H1 (cell line): ENCODE results near the gene MCM7. TPM values are rescaled to one million over a fixed set of nuclear protein-coding genes. Genes with fewer than 3 reads are reported as not detected.

Experiments used
- SIN3A ChIP-seq, 2 experiments: IDR thresholded peaks in 1 of 2; conservative IDR thresholded peaks in 1 of 2; 2 replicates each; pipeline ENCODE4 v1.6.1; 2011 to 2012; ENCODE audit warnings: low read length in 2 of 2, improper control_type of control experiment in 1 of 2, low read depth in 1 of 2, mild to moderate bottlenecking in 1 of 2
- polyA plus RNA-seq, 7 experiments: library from polyadenylated mRNA; depleted of rRNA in 3 of 7; stranded (reverse) in 5 of 7; unstranded in 2 of 7; fragments of >200 nt in 5 of 7; fragments of 200-250 nt in 2 of 7; gene quantifications; 1 replicate in 5 of 7; 2 replicates in 1 of 7; 4 replicates in 1 of 7; pipeline versions ENCODE4 v1.2.1 to v1.2.3, GENCODE V29; 2011 to 2013; ENCODE audit warnings: missing spikeins in 2 of 7, mixed read lengths in 2 of 7
- total RNA-seq: library from RNA; stranded (reverse); fragmentation: NEBNext Ultra II Directional; extraction: Animal tissue kit (Norgen Biotek cat#: 25700); gene quantifications from 2 replicates; pipeline ENCODE4 v1.2.1, GENCODE V29; 2021

Gene MCM7
- total and polyA plus RNA-seq, 2 of the 8 experiments (the other 6 are each of a cell fraction or from before 2014, with no cell fraction given) = 313 to 344 TPM

DNA sequence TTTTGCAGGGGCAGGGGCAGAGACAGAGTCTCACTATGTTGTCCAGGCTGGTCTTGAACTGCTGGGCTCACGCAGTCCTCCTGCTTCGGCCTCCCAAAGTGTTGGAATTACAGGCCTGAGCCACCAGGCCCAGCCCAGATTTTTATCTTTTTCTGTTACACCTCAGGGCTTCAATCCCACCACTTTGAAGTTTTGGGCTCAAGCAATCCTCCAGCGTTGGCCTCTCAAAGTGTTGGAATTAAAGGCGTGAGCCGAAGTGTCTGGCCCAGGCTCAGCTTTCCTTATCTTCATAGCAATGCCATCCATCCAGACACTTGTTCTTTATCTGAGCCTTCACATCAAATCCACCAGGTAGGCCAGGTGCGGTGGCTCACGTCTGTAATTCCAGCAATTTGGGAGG, 13.8 kb upstream of the MCM7 start (continued):
- no peak for TF ChIP-seq SIN3A (conservative IDR thresholded peaks at IDR 0.05 in 1 of 2, IDR thresholded peaks at IDR 0.05 in 1 of 2; ENCODE audit: low read depth in 1 of 2, low read length in 2 of 2)
